ENCODE results near the gene CNIH4.
"Not testable (repeated sequence)": the region's sequence is repeated elsewhere in the genome, so short reads cannot be mapped to it uniquely, and the experiment has no call there.

The CNIH4 gene

GRCh38 chr1:224404916-224405603 lies 48.4 kb downstream of the CNIH4 start:
- no peak for DNase-seq

GRCh38 chr1:224405604-224405970 lies 48.9 kb downstream of the CNIH4 start:
- no peak for DNase-seq

GRCh38 chr1:224406216-224406615 lies 49.5 kb downstream of the CNIH4 start:
- no peak for DNase-seq

GRCh38 chr1:224407571-224408293 lies 51.1 kb downstream of the CNIH4 start:
- DNase-seq = no peak

- DNase-seq = no peak
Measured at GRCh38 chr1:224408294-224408590, 51.6 kb downstream of the CNIH4 start.

- DNase-seq = no peak
Measured at GRCh38 chr1:224411766-224412165, 55.1 kb downstream of the CNIH4 start.

- no peak for DNase-seq
Measured at GRCh38 chr1:224420106-224420505, 63.4 kb downstream of the CNIH4 start.

GRCh38 chr1:224425279-224425884 lies 68.7 kb downstream of the CNIH4 start:
- DNase-seq = no peak

GRCh38 chr1:224426869-224427268 lies 70.2 kb downstream of the CNIH4 start:
- not testable (repeated sequence) for DNase-seq

- no peak for DNase-seq
Measured at GRCh38 chr1:224427346-224427745, 70.7 kb downstream of the CNIH4 start.

GRCh38 chr1:224428713-224429112 lies 72.0 kb downstream of the CNIH4 start:
- not testable (repeated sequence) for DNase-seq

Measured in NCI-H1930 (cell line).